Measurements from ENCODE around the gene CYB5A.
"Not testable (repeated sequence)": the region's sequence is repeated elsewhere in the genome, so short reads cannot be mapped to it uniquely, and the experiment has no call there.

The CYB5A gene

DNA sequence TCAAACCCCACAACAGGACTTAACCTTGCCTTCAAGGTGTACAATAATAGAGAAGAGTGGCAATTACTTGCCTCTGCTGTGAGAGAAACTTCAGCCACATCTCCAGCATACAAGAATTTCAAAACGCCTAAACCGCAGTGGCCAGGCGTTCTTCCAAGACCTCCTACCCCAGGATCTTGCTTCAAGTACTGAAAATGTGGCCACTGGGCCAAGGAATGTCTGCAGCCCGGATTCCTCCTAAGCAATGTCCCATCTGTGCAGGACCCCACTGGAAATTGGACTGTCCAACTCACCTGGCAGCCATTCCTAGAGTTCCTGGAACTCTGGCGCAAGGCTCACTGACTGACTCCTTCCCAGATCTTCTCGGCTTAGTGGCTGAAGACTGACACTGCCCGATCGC is 2.8 kb upstream of the CYB5A start:
- DNase-seq, result no peak

DNA sequence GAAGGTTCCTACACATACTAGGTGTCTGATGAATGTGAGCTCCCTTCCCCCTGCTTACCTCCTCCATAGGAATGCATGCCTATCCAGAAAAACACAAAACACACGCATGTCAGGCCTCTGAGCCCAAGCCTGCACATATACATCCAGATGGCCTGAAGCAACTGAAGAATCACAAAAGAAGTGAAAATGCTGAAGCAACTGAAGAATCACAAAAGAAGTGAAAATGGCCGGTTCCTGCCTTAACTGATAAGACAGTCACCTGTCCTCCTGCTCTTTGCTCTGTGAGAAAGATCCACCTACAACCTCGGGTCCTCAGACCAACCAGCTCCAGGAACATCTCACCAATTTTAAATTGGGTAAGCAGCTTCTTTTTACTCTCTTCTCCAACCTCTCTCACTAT is 1.2 kb upstream of the CYB5A start:
- DNase-seq, result not testable (repeated sequence)

DNA sequence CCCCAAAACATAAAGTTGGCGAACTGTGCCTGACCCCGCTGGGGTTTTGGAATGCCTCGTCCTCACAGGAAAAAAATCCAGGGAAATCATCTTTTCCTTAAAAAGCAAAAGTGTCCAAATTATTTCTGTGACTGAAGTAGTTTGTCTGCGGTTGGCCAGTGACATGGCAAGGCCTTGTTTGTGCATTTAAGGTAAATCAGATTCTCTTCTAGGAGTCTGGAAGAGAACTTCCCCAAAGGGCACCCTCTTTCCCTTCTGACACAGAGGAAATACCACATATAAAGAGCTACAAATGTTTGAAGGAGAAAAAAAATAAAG is 737 bp upstream of the CYB5A start:
- no peak for DNase-seq

GRCh38 chr18:74291472-74291770 is 342 bp downstream of the CYB5A start:
- DNase-seq, result no peak

GRCh38 chr18:74290794-74291471 is 830 bp downstream of the CYB5A start:
- DNase-seq, result no peak

GRCh38 chr18:74290021-74290420 is 1.7 kb downstream of the CYB5A start:
- no peak for DNase-seq

DNA sequence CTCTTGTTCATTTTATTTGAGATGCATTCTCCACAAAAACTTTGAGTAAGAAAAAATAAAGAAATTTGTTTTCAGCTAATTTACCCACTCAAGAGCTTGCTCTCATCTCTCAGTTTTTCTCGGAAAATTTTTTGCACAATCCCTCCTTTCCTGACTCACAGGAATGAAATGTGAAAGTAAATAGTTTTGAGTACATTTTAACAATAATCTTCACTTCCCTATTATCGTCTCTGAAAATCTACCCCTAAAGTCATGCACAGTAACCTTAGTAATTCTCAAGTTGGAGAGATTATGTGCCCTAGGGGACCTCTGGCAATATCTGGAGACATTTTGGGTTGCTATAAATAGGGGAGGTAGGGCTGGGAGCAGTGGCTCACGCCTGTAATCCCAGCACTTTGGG is 2.6 kb downstream of the CYB5A start:
- peak; percentile 22 for DNase-seq

GRCh38 chr18:74288730-74289129 is 3.0 kb downstream of the CYB5A start:
- no peak for DNase-seq

GRCh38 chr18:74288041-74288440 is 3.7 kb downstream of the CYB5A start:
- DNase-seq, result no peak

DNA sequence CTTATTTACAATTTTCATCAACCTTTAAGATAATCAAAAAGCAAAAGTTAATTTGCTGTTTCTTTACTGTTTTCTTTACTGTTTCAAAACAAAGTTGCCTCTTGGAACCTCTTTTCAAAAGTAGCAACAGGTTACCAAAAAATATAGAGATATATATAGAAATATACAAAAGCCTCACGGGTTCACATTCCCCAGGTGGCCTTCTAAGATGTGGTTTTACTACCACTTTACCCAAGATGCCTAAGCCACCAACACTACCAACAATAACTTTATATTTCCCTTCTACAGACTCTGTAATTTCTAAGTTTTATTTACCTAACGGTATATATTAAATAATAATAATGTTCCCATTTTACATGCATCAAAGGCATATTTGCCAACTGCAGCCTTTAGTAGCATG is 4.9 kb downstream of the CYB5A start:
- no peak for DNase-seq

DNA sequence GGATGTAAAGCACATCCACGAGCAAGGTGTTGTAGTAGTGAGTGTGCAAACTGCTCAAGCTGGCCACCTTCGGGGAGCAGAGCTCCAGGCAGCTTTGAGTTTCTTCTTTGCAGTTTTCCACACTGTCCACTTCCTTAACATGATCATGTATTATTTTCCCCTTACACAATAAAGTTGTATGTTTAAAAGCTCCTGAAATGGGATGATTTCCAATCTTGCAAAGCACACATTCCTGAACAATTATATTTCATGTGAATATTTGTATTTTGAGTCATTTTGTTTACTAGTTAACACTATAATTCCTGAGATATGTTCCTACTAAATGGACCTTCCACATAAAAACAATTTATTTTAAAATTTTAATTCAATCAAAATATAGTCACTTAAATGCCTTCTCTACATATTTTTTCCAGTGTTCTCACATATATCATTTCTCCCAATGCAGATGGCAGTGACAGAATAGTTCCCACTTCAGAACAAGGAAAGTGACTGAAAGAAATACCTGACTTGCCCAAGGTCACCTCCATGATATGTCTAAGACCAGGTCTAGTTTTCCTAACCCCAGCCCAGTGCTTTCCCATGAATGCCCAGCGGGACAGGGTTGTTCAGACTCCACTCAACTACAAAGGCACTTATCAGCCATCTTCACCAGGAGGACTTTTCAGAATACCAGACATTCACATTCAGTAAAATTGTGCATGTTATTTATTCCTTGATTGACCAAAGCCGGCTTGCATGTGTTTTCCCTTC is 5.5 kb downstream of the CYB5A start:
- no peak for DNase-seq

GRCh38 chr18:74285583-74285982 is 6.2 kb downstream of the CYB5A start:
- not testable (repeated sequence) for DNase-seq

DNA sequence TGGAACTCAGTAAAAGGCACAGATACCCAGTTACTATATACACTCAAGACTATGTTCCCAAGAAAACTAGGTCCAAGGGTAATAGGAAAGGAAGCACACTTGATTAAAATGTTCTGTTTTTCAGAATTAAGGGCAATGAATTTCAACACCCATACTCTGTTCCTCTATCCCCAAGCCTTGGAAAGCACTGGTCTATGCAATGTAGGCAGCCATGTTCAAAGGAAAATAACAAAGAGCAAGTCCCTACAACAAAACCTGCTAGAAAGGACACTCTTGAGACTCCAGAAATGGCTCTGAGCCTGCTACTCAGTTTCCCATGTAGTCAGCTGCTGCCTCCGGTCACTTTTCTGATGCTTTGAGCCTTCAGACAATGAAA is 6.8 kb downstream of the CYB5A start:
- DNase-seq, result no peak

DNA sequence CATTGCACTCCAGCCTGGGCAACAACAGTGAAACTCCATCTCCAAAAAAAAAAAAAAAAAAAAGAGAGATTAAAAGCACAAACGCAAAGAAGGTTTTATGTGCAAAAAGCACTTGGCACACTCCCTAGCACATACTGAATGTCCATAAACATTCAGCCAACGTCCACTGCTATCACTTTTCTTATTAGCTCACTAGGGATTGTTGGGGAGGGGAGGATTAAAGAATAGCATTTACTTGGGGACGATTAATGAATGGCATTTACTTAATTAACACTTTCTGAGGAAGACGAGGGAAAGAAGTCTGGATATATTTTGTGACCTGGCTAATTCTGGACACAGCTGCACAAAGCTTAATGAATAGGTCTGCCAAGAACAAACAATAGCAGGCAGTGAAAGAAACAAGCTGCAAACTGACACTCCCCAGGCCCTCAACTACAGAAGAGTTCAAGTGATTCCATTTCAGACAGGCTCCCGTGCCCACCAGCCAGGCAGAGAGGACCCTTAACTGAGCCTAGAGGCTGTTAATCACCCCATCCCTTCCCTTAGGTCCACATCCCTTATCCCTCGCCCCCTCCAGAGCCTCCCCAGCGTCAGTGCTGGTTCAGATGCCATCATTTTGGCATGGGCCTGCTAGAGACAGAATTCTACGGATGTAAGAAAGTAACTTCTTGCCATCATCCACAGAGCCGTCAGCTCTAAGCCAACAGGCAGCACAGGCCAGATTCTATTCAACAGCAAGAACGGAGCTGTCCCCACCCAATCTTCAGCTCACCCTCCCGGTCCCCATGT is 7.4 kb downstream of the CYB5A start:
- DNase-seq, result no peak

DNA sequence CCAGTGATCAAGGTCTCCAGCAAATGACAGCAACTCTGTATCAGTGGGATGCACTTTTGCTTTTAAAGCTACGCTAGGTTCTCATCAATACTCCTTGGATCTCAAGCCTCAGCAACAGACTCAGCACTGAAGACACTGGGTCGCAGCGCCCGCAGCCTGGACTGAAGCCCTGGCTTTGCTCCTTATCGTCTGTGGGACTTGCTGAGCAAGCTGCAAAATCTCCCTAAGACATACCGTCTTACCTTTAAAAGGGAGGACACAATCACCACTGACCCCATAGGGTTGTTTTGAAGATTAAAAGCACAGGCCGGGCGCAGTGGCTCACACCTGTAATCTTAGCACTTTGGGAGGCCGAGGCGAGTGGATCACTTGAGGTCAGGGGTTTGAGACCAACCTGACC is 8.1 kb downstream of the CYB5A start:
- no peak for DNase-seq

GRCh38 chr18:74282755-74283554 is 8.8 kb downstream of the CYB5A start:
- no peak for DNase-seq

- no peak for DNase-seq
Observed at GRCh38 chr18:74281980-74282754, 9.6 kb downstream of the CYB5A start.

GRCh38 chr18:74281011-74281979 is 10.5 kb downstream of the CYB5A start:
- DNase-seq, result no peak

GRCh38 chr18:74278983-74279382 is 12.8 kb downstream of the CYB5A start:
- no peak for DNase-seq

GRCh38 chr18:74278058-74278457 is 13.7 kb downstream of the CYB5A start:
- DNase-seq, result no peak

GRCh38 chr18:74277296-74277695 is 14.5 kb downstream of the CYB5A start:
- no peak for DNase-seq
